ENCODE results near the gene HNRNPUL1. TPM values are rescaled to one million over a fixed set of nuclear protein-coding genes. Genes with fewer than 3 reads are reported as not detected.

The HNRNPUL1 gene
- 100 to 1,000 TPM; 101 to 151 (median 108) TPM for total RNA-seq
- 10 to 100 TPM; 55.5 to 65.6 TPM for polyA plus RNA-seq
- long read RNA-seq, donor 1, transcript HNRNPUL1-204 (15 exons, 3,555 nt), result major isoform, 14 of 41 reads
- long read RNA-seq, donor 1, partial matches to known transcripts, result 15 of 41 reads
- long read RNA-seq, donor 1, other reads (novel, unspliced or antisense), result 10 of 41 reads
- long read RNA-seq, donor 2, transcript HNRNPUL1-204 (15 exons, 3,555 nt), result major isoform, 10 of 39 reads
- long read RNA-seq, donor 2, partial matches to known transcripts, result 9 of 39 reads
- long read RNA-seq, donor 2, other reads (novel, unspliced or antisense), result 14 of 39 reads
- long read RNA-seq, donor 3, partial matches to known transcripts, result 21 of 32 reads
- long read RNA-seq, donor 3, other reads (novel, unspliced or antisense), result 6 of 32 reads

- H3K4me3 ChIP-seq, result peak within 1 kb of the TSS; percentile 45 to 99 (median 91)
- peak in 6 of 9 donors; percentile 12 to 58 (median 38) for TF ChIP-seq CTCF (IDR thresholded peaks at IDR 0.05)
- peaks cover 0 to 29% (median 13%) of the 10 kb centered on the region in 9 donors for H3K36me3 ChIP-seq
- H3K27ac ChIP-seq, result peak within 1 kb of the TSS; percentile 92 to 100 (median 99)
- intact Hi-C loops (cut with DNase I), result loop anchor here in 7 of 10 donors (1.0 to 10.0 kb wide), 10 partner anchors 33 to 599 kb away; partner anchors contain the start of genes B9D2 (in 1 of the 7) and TGFB1 (in 1 of the 7)
- 1% methylated on average over 55 of the region's 55 CpGs for WGBS, 2 donors
- H3K4me1 ChIP-seq, result peaks cover 15 to 38% (median 25%) of the 10 kb centered on the region in 9 donors
- no peaks in the 10 kb centered on the region for H3K9me3 ChIP-seq
- ATAC-seq, result peak; percentile 81 to 92 (median 89)
- DNase-seq, result peak; percentile 97 to 100
- H3K27me3 ChIP-seq, result no peaks in the 10 kb centered on the region
These were observed at the start of gene HNRNPUL1 for GRCh38 chr19:41263850-41264580. Gene HNRNPUL1 (plus strand): TSS chr19:41264372. CDS start chr19:41264504, 132 bp downstream.

- DNase-seq, result no peak
- Histone ChIP-seq H3K36me3 (peaks cover 0 to 16% (median 0%) of the 10 kb centered on the region in 9 donors), H3K9me3 (no peaks in the 10 kb centered on the region), H3K4me1 (peaks cover 0 to 14% (median 3%) of the 10 kb centered on the region in 9 donors), H3K27me3 (peaks cover 0 to 31% (median 5%) of the 10 kb centered on the region in 7 donors), H3K4me3 (peak overlapping the region in 1 of 10 donors; percentile 68), H3K27ac (peak overlapping the region in 6 of 10 donors; percentile 90 to 96 (median 94))
- no peak for TF ChIP-seq CTCF (IDR thresholded peaks at IDR 0.05)
- intact Hi-C loops (cut with DNase I), result loop anchor here in 1 of 10 donors (5.0 kb wide), 1 partner anchor 35 kb away; no protein-coding TSS in a partner anchor
- ATAC-seq, result no peak
- WGBS, 2 donors, result 70 to 76% methylated on average over 7 of the region's 7 CpGs
These were observed 46.4 kb upstream of the HNRNPUL1 start for GRCh38 chr19:41217741-41218140.

- WGBS, 2 donors, result 68 to 75% methylated on average over 7 of the region's 7 CpGs
- Histone ChIP-seq H3K27ac (peak overlapping the region; percentile 1 to 96 (median 92)), H3K4me1 (peaks cover 0 to 17% (median 3%) of the 10 kb centered on the region in 9 donors), H3K27me3 (peaks cover 0 to 31% (median 5%) of the 10 kb centered on the region in 7 donors), H3K36me3 (peaks cover 0 to 16% (median 0%) of the 10 kb centered on the region in 9 donors), H3K9me3 (no peaks in the 10 kb centered on the region), H3K4me3 (peak overlapping the region in 6 of 10 donors; percentile 63 to 70 (median 68))
- intact Hi-C loops (cut with DNase I), result loop anchor here in 1 of 10 donors (5.0 kb wide), 1 partner anchor 34 kb away; no protein-coding TSS in a partner anchor
- ATAC-seq, result no peak
- no peak for DNase-seq
- no peak for TF ChIP-seq CTCF (IDR thresholded peaks at IDR 0.05)
These were observed 45.9 kb upstream of the HNRNPUL1 start for GRCh38 chr19:41218249-41218614.

Data from heart right ventricle (tissue), 16 donors.